Fibroblast of skin of abdomen (primary cell): Measurements from ENCODE around the gene DNAL4.
"Not testable (repeated sequence)": the region's sequence is repeated elsewhere in the genome, so short reads cannot be mapped to it uniquely, and the experiment has no call there.

Experiments
- DNase-seq: peaks from one replicate; pipeline ENCODE4 v3.0.0-alpha.2; 2013

Gene DNAL4

GRCh38 chr22:38826801-38827200 lies 32.9 kb upstream of the DNAL4 start:
- DNase-seq, result no peak

GRCh38 chr22:38826386-38826785 lies 32.4 kb upstream of the DNAL4 start:
- DNase-seq, result no peak

- DNase-seq, result peak; percentile 75
Measured at GRCh38 chr22:38824585-38824984, 30.6 kb upstream of the DNAL4 start.

- no peak for DNase-seq
Measured at GRCh38 chr22:38823637-38824036, 29.7 kb upstream of the DNAL4 start.

GRCh38 chr22:38823076-38823475 lies 29.1 kb upstream of the DNAL4 start:
- DNase-seq, result no peak

GRCh38 chr22:38820020-38820419 lies 26.1 kb upstream of the DNAL4 start:
- no peak for DNase-seq

- no peak for DNase-seq
Measured at GRCh38 chr22:38819387-38819940, 25.5 kb upstream of the DNAL4 start.

- no peak for DNase-seq
Measured at GRCh38 chr22:38817196-38817595, 23.3 kb upstream of the DNAL4 start.

GRCh38 chr22:38815842-38816241 lies 21.9 kb upstream of the DNAL4 start:
- no peak for DNase-seq

GRCh38 chr22:38811241-38811640 lies 17.3 kb upstream of the DNAL4 start:
- DNase-seq, result no peak

- not testable (repeated sequence) for DNase-seq
Measured at GRCh38 chr22:38805041-38805593, 11.2 kb upstream of the DNAL4 start.

GRCh38 chr22:38802671-38803121 lies 8.8 kb upstream of the DNAL4 start:
- DNase-seq, result peak; percentile 96

GRCh38 chr22:38799265-38800002 lies 5.5 kb upstream of the DNAL4 start:
- peak; percentile 37 for DNase-seq

- DNase-seq, result no peak
Measured at GRCh38 chr22:38798496-38798895, 4.6 kb upstream of the DNAL4 start.

GRCh38 chr22:38796262-38796957 lies 2.5 kb upstream of the DNAL4 start:
- DNase-seq, result no peak

GRCh38 chr22:38795569-38795968 lies 1.6 kb upstream of the DNAL4 start:
- DNase-seq, result no peak

- no peak for DNase-seq
Measured at GRCh38 chr22:38793317-38793716, 626 bp downstream of the DNAL4 start.

- DNase-seq, result no peak
Measured at GRCh38 chr22:38792833-38793232, 1.1 kb downstream of the DNAL4 start.

GRCh38 chr22:38789606-38790005 lies 4.3 kb downstream of the DNAL4 start:
- DNase-seq, result no peak

GRCh38 chr22:38788846-38789245 lies 5.1 kb downstream of the DNAL4 start:
- DNase-seq, result no peak

- peak; percentile 92 for DNase-seq
Measured at GRCh38 chr22:38788021-38788816, 5.7 kb downstream of the DNAL4 start.

- DNase-seq, result no peak
Measured at GRCh38 chr22:38786631-38787030, 7.3 kb downstream of the DNAL4 start.

GRCh38 chr22:38784856-38785255 lies 9.1 kb downstream of the DNAL4 start:
- no peak for DNase-seq
